Gastrocnemius medialis (tissue), 4 donors: Measurements from ENCODE around the gene ZBTB46. TPM values are rescaled to one million over a fixed set of nuclear protein-coding genes. Genes with fewer than 3 reads are reported as not detected.

Source experiments
- ATAC-seq, 2 donors: fragments of 150-250 bp; one replicate each; pipeline ENCODE4 v1.9.1; 2016
- DNase-seq, 2 donors: peaks; one replicate each; pipeline ENCODE4 v3.0.0-alpha.2; 2019
- H3K27ac ChIP-seq, 4 donors: fragments of 200-600 bp; sonication (generic); 1 replicate in 1 of 4; 2 replicates in 3 of 4; pipeline ENCODE4 v1.5.1; 2016 to 2018; ENCODE audit warnings: mild to moderate bottlenecking in 2 of 4, moderate library complexity in 1 of 4
- H3K27me3 ChIP-seq, 3 donors: fragments of 200-600 bp; sonication (generic) in 2 of 3; 1 replicate in 1 of 3; 2 replicates in 2 of 3; pipeline versions ENCODE4 v1.5.1 to v1.6.0; 2016 to 2019; ENCODE audit warnings: mild to moderate bottlenecking in 1 of 3, moderate library complexity in 1 of 3
- H3K36me3 ChIP-seq, 2 donors: fragments of 200-600 bp; sonication (generic) in 1 of 2; one replicate each; pipeline ENCODE4 v1.5.1; 2017 to 2018
- H3K4me1 ChIP-seq, 2 donors: fragments of 200-600 bp; sonication (generic) in 1 of 2; one replicate each; pipeline ENCODE4 v1.5.1; 2016 to 2017; ENCODE audit warnings: mild to moderate bottlenecking in 2 of 2
- H3K4me3 ChIP-seq, 4 donors: fragments of 200-600 bp; sonication (generic) in 3 of 4; 1 replicate in 1 of 4; 2 replicates in 3 of 4; pipeline ENCODE4 v1.5.1; 2016 to 2019; ENCODE audit warnings: mild to moderate bottlenecking in 2 of 4
- H3K9me3 ChIP-seq, 3 donors: fragments of 200-600 bp; sonication (generic) in 2 of 3; 1 replicate in 1 of 3; 2 replicates in 2 of 3; pipeline ENCODE4 v1.5.1; 2016 to 2019
- CTCF ChIP-seq, 5 experiments: fragments of 450-650 bp in 3 of 5; fragments of 200-600 bp in 2 of 5; sonication (generic) in 2 of 5; IDR thresholded peaks in 4 of 5; conservative IDR thresholded peaks in 1 of 5; 1 replicate in 4 of 5; 2 replicates in 1 of 5; pipeline ENCODE4 v1.5.1; 2016 to 2019; ENCODE audit warnings: antibody characterized with exemption in 5 of 5, mild to moderate bottlenecking in 3 of 5, moderate library complexity in 3 of 5
- POLR2A ChIP-seq, 2 donors: fragments of 450-650 bp; IDR thresholded peaks; one replicate each; pipeline ENCODE4 v1.6.1; 2017; ENCODE audit warnings: antibody characterized with exemption in 2 of 2, mild to moderate bottlenecking in 2 of 2, moderate library complexity in 2 of 2
- in situ Hi-C, 4 donors: fragments of 200-750 bp; cut with MboI; loops; one replicate each; pipeline versions ENCODE4 v1.15.0 to v1.8.0; 2017; ENCODE audit warnings: low sequenced_read_pairs in 4 of 4
- intact Hi-C: fragments of 100-400 bp; cut with DNase I; formaldehyde crosslinking; loops from one replicate; pipeline ENCODE4 v1.15.1; 2023; ENCODE audit warnings: low total_unique reads
- total RNA-seq, 4 donors: library from RNA; depleted of rRNA; stranded (reverse); fragments of >200 nt; gene quantifications; one replicate each; pipeline versions ENCODE4 v1.1.0 to v1.2.3, GENCODE V29; 2016

ZBTB46 gene
- total RNA-seq, 4 donors from 2014 or later = 4.3 to 7.1 (median 5.6) TPM

GRCh38 chr20:63702751-63703470, 128.2 kb downstream of the ZBTB46 start:
- ATAC-seq = no peak
- H3K36me3 ChIP-seq = peaks cover 0 to 24% of the 10 kb centered on the region in 2 donors
- H3K9me3 ChIP-seq = no peaks in the 10 kb centered on the region
- in situ Hi-C loops (no loop called here), intact Hi-C loops (no loop called here)
- no peak for DNase-seq
- H3K4me3 ChIP-seq = no peak overlapping the region
- H3K4me1 ChIP-seq = peaks cover 23 to 26% of the 10 kb centered on the region in 2 donors
- no peaks in the 10 kb centered on the region for H3K27me3 ChIP-seq
- no peak overlapping the region for H3K27ac ChIP-seq
- TF ChIP-seq POLR2A (IDR thresholded peaks at IDR 0.05) (no peak), CTCF (IDR thresholded peaks at IDR 0.05 in 4 of 5, conservative IDR thresholded peaks at IDR 0.05 in 1 of 5) (no peak)

GRCh38 chr20:63702036-63702665, 128.9 kb downstream of the ZBTB46 start:
- H3K9me3 ChIP-seq = no peaks in the 10 kb centered on the region
- H3K27me3 ChIP-seq = no peaks in the 10 kb centered on the region
- no peak overlapping the region for H3K4me3 ChIP-seq
- DNase-seq (no peak), ATAC-seq (no peak)
- no peak for TF ChIP-seq POLR2A (IDR thresholded peaks at IDR 0.05)
- no peak for TF ChIP-seq CTCF (IDR thresholded peaks at IDR 0.05 in 4 of 5, conservative IDR thresholded peaks at IDR 0.05 in 1 of 5)
- intact Hi-C loops = no loop called here
- no peak overlapping the region for H3K27ac ChIP-seq
- in situ Hi-C loops = no loop called here
- H3K36me3 ChIP-seq = peaks cover 0 to 24% of the 10 kb centered on the region in 2 donors
- peaks cover 28 to 34% of the 10 kb centered on the region in 2 donors for H3K4me1 ChIP-seq

- intact Hi-C loops (no loop called here), in situ Hi-C loops (no loop called here)
- Histone ChIP-seq H3K4me3 (no peak overlapping the region), H3K36me3 (peaks cover 0 to 24% of the 10 kb centered on the region in 2 donors), H3K27ac (no peak overlapping the region), H3K9me3 (no peaks in the 10 kb centered on the region), H3K4me1 (peaks cover 28 to 29% of the 10 kb centered on the region in 2 donors), H3K27me3 (no peaks in the 10 kb centered on the region)
- no peak for TF ChIP-seq CTCF (IDR thresholded peaks at IDR 0.05 in 4 of 5, conservative IDR thresholded peaks at IDR 0.05 in 1 of 5)
- TF ChIP-seq POLR2A (IDR thresholded peaks at IDR 0.05) = no peak
- ATAC-seq (no peak), DNase-seq (no peak)
These were observed 129.6 kb downstream of the ZBTB46 start for GRCh38 chr20:63701329-63702035.

GRCh38 chr20:63701051-63701328, 130.1 kb downstream of the ZBTB46 start:
- H3K27ac ChIP-seq = no peak overlapping the region
- intact Hi-C loops = no loop called here

More at GRCh38 chr20:63701051-63701328, 130.1 kb downstream of the ZBTB46 start:
- Histone ChIP-seq H3K9me3 (no peaks in the 10 kb centered on the region), H3K36me3 (peaks cover 0 to 19% of the 10 kb centered on the region in 2 donors), H3K27me3 (no peaks in the 10 kb centered on the region), H3K4me3 (no peak overlapping the region), H3K4me1 (peaks cover 27% of the 10 kb centered on the region in 2 donors)
- DNase-seq (no peak), ATAC-seq (no peak)
- in situ Hi-C loops = no loop called here
- no peak for TF ChIP-seq POLR2A (IDR thresholded peaks at IDR 0.05)
- TF ChIP-seq CTCF (IDR thresholded peaks at IDR 0.05 in 4 of 5, conservative IDR thresholded peaks at IDR 0.05 in 1 of 5) = no peak
